Mesothelial cell of epicardium (in vitro differentiated cells): ENCODE measurements around the gene AIFM3. TPM values are rescaled to one million over a fixed set of nuclear protein-coding genes. Genes with fewer than 3 reads are reported as not detected.

Experiments used
- DNase-seq, 2 experiments: peaks; one replicate each; pipeline ENCODE4 v3.0.0; 2021; ENCODE audit warnings: low spot score in 2 of 2; ENCODE audit not compliant: unreplicated experiment in 2 of 2
- H3K27ac Mint-ChIP-seq: 2 replicates; pipeline ENCODE4 v1.8.0; 2021; ENCODE audit warnings: mixed read lengths
- H3K27me3 Mint-ChIP-seq: 2 replicates; pipeline ENCODE4 v1.8.0; 2021; ENCODE audit warnings: low read depth, mixed read lengths
- H3K36me3 Mint-ChIP-seq: 2 replicates; pipeline ENCODE4 v1.8.0; 2021; ENCODE audit warnings: mixed read lengths
- H3K4me1 Mint-ChIP-seq: 2 replicates; pipeline ENCODE4 v1.8.0; 2021; ENCODE audit warnings: mixed read lengths
- H3K4me3 Mint-ChIP-seq: 2 replicates; pipeline ENCODE4 v1.8.0; 2021; ENCODE audit warnings: mild to moderate bottlenecking, moderate library complexity, mixed read lengths
- H3K9me3 Mint-ChIP-seq: 2 replicates; pipeline ENCODE4 v1.8.0; 2021; ENCODE audit warnings: mixed read lengths
- CTCF ChIP-seq: fragments of 200-600 bp; sonication (generic); IDR thresholded peaks from one replicate; pipeline ENCODE4 v1.5.0; 2021; ENCODE audit warnings: antibody characterized with exemption; ENCODE audit not compliant: unreplicated experiment
- total RNA-seq: library from RNA; stranded (reverse); gene quantifications from 3 replicates; pipeline ENCODE4 v1.2.1, GENCODE V29; 2021

AIFM3 gene
- total RNA-seq, result 2.4 to 3.2 TPM (median 2.5 TPM) in 3 replicates

GRCh38 chr22:20966883-20967696, at the start of gene AIFM3:
AIFM3 (plus strand) TSS chr22:20967255; CDS start chr22:20967945, 690 bp downstream.
- no peaks in the 10 kb centered on the region for H3K36me3 Mint-ChIP-seq
- H3K27ac Mint-ChIP-seq, result no peak within 1 kb of the TSS
- DNase-seq, result no peak
- H3K4me3 Mint-ChIP-seq, result no peak within 1 kb of the TSS
- H3K4me1 Mint-ChIP-seq, result peaks cover 6% of the 10 kb centered on the region
- no peak for TF ChIP-seq CTCF
- H3K27me3 Mint-ChIP-seq, result peaks cover 22% of the 10 kb centered on the region
- H3K9me3 Mint-ChIP-seq, result no peaks in the 10 kb centered on the region

- H3K4me3 Mint-ChIP-seq, result peak overlapping the region; percentile 98
- H3K9me3 Mint-ChIP-seq, result no peaks in the 10 kb centered on the region
- no peaks in the 10 kb centered on the region for H3K36me3 Mint-ChIP-seq
- no peaks in the 10 kb centered on the region for H3K27me3 Mint-ChIP-seq
- H3K27ac Mint-ChIP-seq, result peak overlapping the region; percentile 96
- no peak for DNase-seq
- H3K4me1 Mint-ChIP-seq, result peaks cover 33% of the 10 kb centered on the region
- no peak for TF ChIP-seq CTCF
Measured at GRCh38 chr22:20918663-20919218, 48.3 kb upstream of the AIFM3 start.

- no peaks in the 10 kb centered on the region for H3K36me3 Mint-ChIP-seq
- TF ChIP-seq CTCF, result no peak
- DNase-seq, result no peak
- H3K27me3 Mint-ChIP-seq, result no peaks in the 10 kb centered on the region
- H3K9me3 Mint-ChIP-seq, result no peaks in the 10 kb centered on the region
- peak overlapping the region; percentile 96 for H3K27ac Mint-ChIP-seq
- peaks cover 33% of the 10 kb centered on the region for H3K4me1 Mint-ChIP-seq
- peak overlapping the region; percentile 98 for H3K4me3 Mint-ChIP-seq
Measured at GRCh38 chr22:20919718-20920117, 47.3 kb upstream of the AIFM3 start.

GRCh38 chr22:20920881-20921203, 46.2 kb upstream of the AIFM3 start:
- Mint-ChIP-seq H3K9me3 (no peaks in the 10 kb centered on the region), H3K4me1 (peaks cover 37% of the 10 kb centered on the region)

GRCh38 chr22:20922141-20922751, 44.8 kb upstream of the AIFM3 start:
- H3K27me3 Mint-ChIP-seq, result no peaks in the 10 kb centered on the region

More at GRCh38 chr22:20920881-20921203, 46.2 kb upstream of the AIFM3 start:
- no peaks in the 10 kb centered on the region for H3K36me3 Mint-ChIP-seq
- H3K27me3 Mint-ChIP-seq, result no peaks in the 10 kb centered on the region
- peak overlapping the region; percentile 96 for H3K27ac Mint-ChIP-seq
- no peak for DNase-seq
- peak overlapping the region; percentile 98 for H3K4me3 Mint-ChIP-seq
- TF ChIP-seq CTCF, result no peak

More at GRCh38 chr22:20922141-20922751, 44.8 kb upstream of the AIFM3 start:
- no peak for DNase-seq
- Mint-ChIP-seq H3K27ac (peak overlapping the region; percentile 55), H3K36me3 (no peaks in the 10 kb centered on the region), H3K4me3 (peak overlapping the region; percentile 14), H3K4me1 (peaks cover 39% of the 10 kb centered on the region), H3K9me3 (no peaks in the 10 kb centered on the region)
- no peak for TF ChIP-seq CTCF
